ENCODE results near the gene DRAXIN. TPM values are rescaled to one million over a fixed set of nuclear protein-coding genes. Genes with fewer than 3 reads are reported as not detected.

Gene DRAXIN
- total RNA-seq, 4 donors from 2014 or later, result 0.17 TPM; not detected in 3

GRCh38 chr1:11741482-11741881, 50.0 kb downstream of the DRAXIN start:
- TF ChIP-seq, protein P1, sequence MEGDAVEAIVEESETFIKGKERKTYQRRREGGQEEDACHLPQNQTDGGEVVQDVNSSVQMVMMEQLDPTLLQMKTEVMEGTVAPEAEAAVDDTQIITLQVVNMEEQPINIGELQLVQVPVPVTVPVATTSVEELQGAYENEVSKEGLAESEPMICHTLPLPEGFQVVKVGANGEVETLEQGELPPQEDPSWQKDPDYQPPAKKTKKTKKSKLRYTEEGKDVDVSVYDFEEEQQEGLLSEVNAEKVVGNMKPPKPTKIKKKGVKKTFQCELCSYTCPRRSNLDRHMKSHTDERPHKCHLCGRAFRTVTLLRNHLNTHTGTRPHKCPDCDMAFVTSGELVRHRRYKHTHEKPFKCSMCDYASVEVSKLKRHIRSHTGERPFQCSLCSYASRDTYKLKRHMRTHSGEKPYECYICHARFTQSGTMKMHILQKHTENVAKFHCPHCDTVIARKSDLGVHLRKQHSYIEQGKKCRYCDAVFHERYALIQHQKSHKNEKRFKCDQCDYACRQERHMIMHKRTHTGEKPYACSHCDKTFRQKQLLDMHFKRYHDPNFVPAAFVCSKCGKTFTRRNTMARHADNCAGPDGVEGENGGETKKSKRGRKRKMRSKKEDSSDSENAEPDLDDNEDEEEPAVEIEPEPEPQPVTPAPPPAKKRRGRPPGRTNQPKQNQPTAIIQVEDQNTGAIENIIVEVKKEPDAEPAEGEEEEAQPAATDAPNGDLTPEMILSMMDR (IDR thresholded peaks at IDR 0.05; ENCODE audit: low read depth), result no peak

- TF ChIP-seq, protein P1 (IDR thresholded peaks at IDR 0.05; ENCODE audit: low read depth), result no peak
Observed at GRCh38 chr1:11741919-11742558, 50.5 kb downstream of the DRAXIN start.

DNA sequence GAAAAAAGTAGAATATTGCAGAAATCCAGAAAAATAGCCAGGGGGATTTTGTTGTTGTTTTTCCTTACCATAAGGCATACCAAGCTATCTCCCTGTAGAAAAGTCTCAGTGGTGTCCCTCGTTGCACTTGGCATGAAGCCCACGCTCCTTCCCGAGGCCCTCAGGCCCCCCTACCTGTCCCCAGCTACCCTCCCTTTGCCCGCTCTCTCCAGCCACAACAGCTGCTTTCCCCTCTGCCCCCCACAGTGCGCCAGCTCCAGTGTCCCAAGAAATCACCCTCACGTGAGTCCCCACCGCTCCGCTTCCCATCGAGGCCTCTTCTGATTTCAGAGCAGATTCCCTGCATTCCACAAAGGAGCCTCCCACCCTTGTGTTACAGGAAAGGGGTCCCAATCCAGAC, 52.8 kb downstream of the DRAXIN start:
- TF ChIP-seq, protein P1 (IDR thresholded peaks at IDR 0.05; ENCODE audit: low read depth), result no peak

DNA sequence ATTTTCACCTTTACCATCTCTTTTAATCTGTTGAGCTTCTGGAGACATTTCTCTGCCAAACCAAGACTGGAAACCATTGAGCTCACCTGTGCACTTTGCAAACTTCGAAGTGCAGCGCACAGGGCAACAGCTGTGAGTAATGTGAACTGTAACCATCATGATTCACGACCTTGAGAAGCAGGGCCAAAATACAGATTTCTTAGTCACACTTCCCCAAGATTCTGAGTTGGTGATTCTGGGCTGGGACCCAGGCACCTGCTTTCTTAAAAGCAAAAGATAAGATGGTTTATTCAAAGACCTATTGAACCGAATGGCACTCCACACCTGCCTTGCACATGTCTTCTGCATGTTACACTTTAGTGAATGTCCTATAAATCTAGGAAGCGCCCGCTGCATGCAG, 54.6 kb downstream of the DRAXIN start:
- TF ChIP-seq, protein P1 (IDR thresholded peaks at IDR 0.05; ENCODE audit: low read depth), result no peak

GRCh38 chr1:11746795-11747487, 55.4 kb downstream of the DRAXIN start:
- TF ChIP-seq, protein P1 (IDR thresholded peaks at IDR 0.05; ENCODE audit: low read depth), result no peak

DNA sequence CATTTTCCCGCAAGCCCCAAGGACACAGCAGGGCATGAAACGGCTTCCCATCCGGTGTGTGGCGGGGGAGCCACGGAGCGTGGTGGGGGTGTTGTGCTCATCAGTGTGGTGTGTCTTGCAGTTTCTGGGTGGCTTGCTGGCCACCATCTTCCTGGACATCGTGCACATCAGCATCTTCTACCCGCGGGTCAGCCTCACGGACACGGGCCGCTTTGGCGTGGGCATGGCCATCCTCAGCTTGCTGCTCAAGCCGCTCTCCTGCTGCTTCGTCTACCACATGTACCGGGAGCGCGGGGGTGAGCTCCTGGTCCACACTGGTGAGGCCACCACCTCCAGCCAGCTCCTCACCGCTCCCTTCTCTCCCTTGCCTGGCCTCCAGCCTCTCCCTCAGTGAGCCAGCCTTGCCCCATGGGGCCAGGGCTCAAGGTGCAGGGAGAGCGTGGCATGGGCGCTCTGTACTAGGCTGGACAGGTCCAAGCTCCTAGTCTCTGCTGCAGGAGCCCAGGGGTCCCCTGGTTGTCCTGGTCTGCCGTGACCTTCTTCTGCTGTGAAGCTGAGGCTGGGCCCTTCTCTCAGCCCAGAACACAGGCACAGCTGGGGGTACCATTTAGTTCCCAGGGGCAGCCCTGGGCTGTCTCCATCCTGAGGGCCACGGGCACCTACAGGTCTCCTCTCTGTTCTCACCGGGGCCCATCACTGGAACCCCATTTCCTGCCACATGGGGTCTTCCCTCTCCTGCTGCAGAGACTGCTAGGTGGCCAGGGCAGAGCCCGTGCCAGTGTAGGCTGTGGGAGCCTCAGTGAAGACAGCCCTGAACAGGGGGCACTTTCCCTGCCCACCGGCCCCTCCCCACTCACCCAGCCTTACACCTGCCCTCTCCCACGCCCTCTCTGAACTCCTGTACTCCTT, 57.0 kb downstream of the DRAXIN start:
- TF ChIP-seq, protein P1 (IDR thresholded peaks at IDR 0.05; ENCODE audit: low read depth), result no peak

GRCh38 chr1:11749203-11749689, 57.7 kb downstream of the DRAXIN start:
- TF ChIP-seq, protein P1 (IDR thresholded peaks at IDR 0.05; ENCODE audit: low read depth), result no peak
